HG03196 (cell line): ENCODE data around the gene RGS2.
A peak's percentile ranks its signal among the peaks of the same experiment; 100 is the strongest.

Experiments
- ATAC-seq: cut with Tn5 transposase; IDR thresholded peaks from one replicate; pipeline ENCODE4 v1.9.1; 2021; ENCODE audit not compliant: unreplicated experiment

RGS2 gene

GRCh38 chr1:192794768-192795035, 14.1 kb upstream of the RGS2 start:
- ATAC-seq: no peak

GRCh38 chr1:192795916-192796618, 12.8 kb upstream of the RGS2 start:
- ATAC-seq: no peak

- ATAC-seq: no peak
Observed at GRCh38 chr1:192797143-192797542, 11.7 kb upstream of the RGS2 start.

GRCh38 chr1:192797891-192798290, 10.9 kb upstream of the RGS2 start:
- ATAC-seq: no peak

GRCh38 chr1:192801451-192801850, 7.4 kb upstream of the RGS2 start:
- no peak for ATAC-seq

GRCh38 chr1:192802406-192802805, 6.4 kb upstream of the RGS2 start:
- ATAC-seq: no peak

GRCh38 chr1:192803501-192803900, 5.3 kb upstream of the RGS2 start:
- no peak for ATAC-seq

GRCh38 chr1:192805832-192806323, 3.0 kb upstream of the RGS2 start:
- peak; percentile 22 for ATAC-seq

- ATAC-seq: peak; percentile 34
Observed at GRCh38 chr1:192807211-192808162, 1.4 kb upstream of the RGS2 start.

- no peak for ATAC-seq
Observed at GRCh38 chr1:192808163-192808517, 699 bp upstream of the RGS2 start.

GRCh38 chr1:192809307-192810252, 741 bp downstream of the RGS2 start:
- no peak for ATAC-seq

GRCh38 chr1:192810253-192810880, 1.5 kb downstream of the RGS2 start:
- ATAC-seq: no peak

- no peak for ATAC-seq
Observed at GRCh38 chr1:192811006-192811405, 2.2 kb downstream of the RGS2 start.

GRCh38 chr1:192811594-192812239, 2.9 kb downstream of the RGS2 start:
- ATAC-seq: no peak

GRCh38 chr1:192812420-192813209, 3.8 kb downstream of the RGS2 start:
- ATAC-seq: no peak

- no peak for ATAC-seq
Observed at GRCh38 chr1:192814805-192815204, 6.0 kb downstream of the RGS2 start.

GRCh38 chr1:192817246-192817645, 8.4 kb downstream of the RGS2 start:
- no peak for ATAC-seq

GRCh38 chr1:192821296-192821695, 12.5 kb downstream of the RGS2 start:
- ATAC-seq: no peak

- ATAC-seq: no peak
Observed at GRCh38 chr1:192824511-192824910, 15.7 kb downstream of the RGS2 start.
